OCI-LY7 (cell line): Measurements from ENCODE around the gene HSPA12A.

Experiments
- CTCF ChIP-seq: fragments of 200-600 bp; sonication (generic); conservative IDR thresholded peaks from 2 replicates; pipeline ENCODE4 v1.5.1; 2014; ENCODE audit warnings: mild to moderate bottlenecking, antibody characterized with exemption, low read length, moderate library complexity, mixed read lengths
- EZH2phosphoT487 ChIP-seq: fragments of 200-600 bp; sonication (generic); IDR thresholded peaks from 2 replicates; pipeline ENCODE4 v1.6.1; 2018; ENCODE audit warnings: low read depth, borderline replicate concordance, mild to moderate bottlenecking, mixed run types, antibody characterized with exemption, low read length, moderate library complexity, mixed read lengths

- no peak for TF ChIP-seq EZH2phosphoT487
- no peak for TF ChIP-seq CTCF
These were observed 88.5 kb downstream of the HSPA12A start for GRCh38 chr10:116653885-116654284.
